Spleen (tissue), 11 donors: Measurements from ENCODE around the gene AEBP1. TPM values are rescaled to one million over a fixed set of nuclear protein-coding genes. Genes with fewer than 3 reads are reported as not detected.

Experiments
- DNase-seq: peaks from one replicate; pipeline ENCODE4 v3.0.0-alpha.2; 2020
- H3K27ac ChIP-seq, 8 donors: fragments of 200-600 bp; sonication (generic) in 7 of 8; 1 replicate in 4 of 8; 2 replicates in 4 of 8; pipeline versions ENCODE4 v1.5.0 to v1.8.0; 2016 to 2021; ENCODE audit warnings: inconsistent platforms in 4 of 8, mild to moderate bottlenecking in 4 of 8, moderate library complexity in 1 of 8
- H3K27me3 ChIP-seq, 7 donors: fragments of 200-600 bp; sonication (generic) in 6 of 7; replicated peaks in 1 of 7; 1 replicate in 4 of 7; 2 replicates in 3 of 7; pipeline versions ENCODE4 v1.5.0 to v1.8.0; 2016 to 2021; ENCODE audit warnings: inconsistent platforms in 3 of 7, mild to moderate bottlenecking in 1 of 7
- H3K36me3 ChIP-seq, 6 donors: fragments of 200-600 bp; sonication (generic) in 5 of 6; 1 replicate in 4 of 6; 2 replicates in 2 of 6; pipeline versions ENCODE4 v1.5.0 to v1.8.0; 2016 to 2021; ENCODE audit warnings: inconsistent platforms in 2 of 6
- H3K4me1 ChIP-seq, 6 donors: fragments of 200-600 bp; sonication (generic) in 5 of 6; 1 replicate in 3 of 6; 2 replicates in 3 of 6; pipeline versions ENCODE4 v1.5.0 to v1.8.0; 2016 to 2021; ENCODE audit warnings: inconsistent platforms in 3 of 6
- H3K4me3 ChIP-seq, 8 donors: fragments of 200-600 bp; sonication (generic) in 7 of 8; 1 replicate in 4 of 8; 2 replicates in 4 of 8; pipeline versions ENCODE4 v1.5.0 to v1.8.0; 2016 to 2021; ENCODE audit warnings: inconsistent platforms in 4 of 8, mild to moderate bottlenecking in 4 of 8, moderate library complexity in 2 of 8
- H3K9me3 ChIP-seq, 8 donors: fragments of 200-600 bp; sonication (generic) in 7 of 8; 1 replicate in 4 of 8; 2 replicates in 4 of 8; pipeline versions ENCODE4 v1.5.0 to v1.8.0; 2016 to 2021; ENCODE audit warnings: inconsistent platforms in 4 of 8
- CTCF ChIP-seq, 11 experiments: fragments of 200-600 bp in 7 of 11; fragments of 450-650 bp in 4 of 11; sonication (generic) in 4 of 11; IDR thresholded peaks in 8 of 11; conservative IDR thresholded peaks in 3 of 11; 1 replicate in 7 of 11; 2 replicates in 4 of 11; pipeline versions ENCODE4 v1.4.0 to v1.8.0; 2016 to 2021; ENCODE audit warnings: antibody characterized with exemption in 11 of 11, inconsistent platforms in 4 of 11, mild to moderate bottlenecking in 1 of 11
- POLR2A ChIP-seq, 3 donors: fragments of 450-650 bp; IDR thresholded peaks; one replicate each; pipeline ENCODE4 v1.5.1; 2017; ENCODE audit warnings: antibody characterized with exemption in 3 of 3, mild to moderate bottlenecking in 1 of 3
- POLR2AphosphoS5 ChIP-seq, 3 donors: sonication (generic); formaldehyde crosslinking; IDR thresholded peaks; one replicate each; pipeline ENCODE4 v1.5.1; 2017; ENCODE audit warnings: antibody characterized with exemption in 3 of 3
- WGBS, 5 donors: extraction: QIAGEN DNeasy Blood & Tissue Kit in 3 of 5; methylation state at CpG; one replicate each; pipeline versions ENCODE4 v1.1.5 to v1.1.7; 2013 to 2018; 5-methylcytosine and 5-hydroxymethylcytosine counted together
- intact Hi-C: fragments of 100-400 bp; cut with DNase I; formaldehyde crosslinking; loops from one replicate; pipeline ENCODE4 v1.15.0; 2023; ENCODE audit warnings: low total_unique reads
- polyA plus RNA-seq, 3 donors: library from polyadenylated mRNA; stranded (reverse); fragments of 200-250 nt; gene quantifications; one replicate each; pipeline ENCODE4 v1.2.1, GENCODE V29; 2013
- total RNA-seq, 7 donors: library from RNA; depleted of rRNA in 3 of 7; stranded (reverse); fragments of >200 nt in 3 of 7; fragmentation: NEBNext Ultra II Directional in 4 of 7; extraction: Animal tissue kit (Norgen Biotek cat#: 25700) in 4 of 7; gene quantifications; one replicate each; pipeline versions ENCODE4 v1.1.0 to v1.2.1, GENCODE V29; 2016 to 2021
- donor health status: healthy with polysubstance abuse.
- donor health status: DM: no; HTN: no; CAD: no; lungs with moderate emphysema.
- donor health status: DM: no; HTN: no; CAD: no.
- donor health status: Bipolar disorder and iron deficiency.
- donor health status: healthy.
- donor health status: DM: no; HTN: no; CAD: no.
- donor health status: DM: yes; HTN: yes; CAD: no.

The AEBP1 gene
- total and polyA plus RNA-seq, 10 donors, result 41.3 to 106 (median 76.0) TPM

DNA sequence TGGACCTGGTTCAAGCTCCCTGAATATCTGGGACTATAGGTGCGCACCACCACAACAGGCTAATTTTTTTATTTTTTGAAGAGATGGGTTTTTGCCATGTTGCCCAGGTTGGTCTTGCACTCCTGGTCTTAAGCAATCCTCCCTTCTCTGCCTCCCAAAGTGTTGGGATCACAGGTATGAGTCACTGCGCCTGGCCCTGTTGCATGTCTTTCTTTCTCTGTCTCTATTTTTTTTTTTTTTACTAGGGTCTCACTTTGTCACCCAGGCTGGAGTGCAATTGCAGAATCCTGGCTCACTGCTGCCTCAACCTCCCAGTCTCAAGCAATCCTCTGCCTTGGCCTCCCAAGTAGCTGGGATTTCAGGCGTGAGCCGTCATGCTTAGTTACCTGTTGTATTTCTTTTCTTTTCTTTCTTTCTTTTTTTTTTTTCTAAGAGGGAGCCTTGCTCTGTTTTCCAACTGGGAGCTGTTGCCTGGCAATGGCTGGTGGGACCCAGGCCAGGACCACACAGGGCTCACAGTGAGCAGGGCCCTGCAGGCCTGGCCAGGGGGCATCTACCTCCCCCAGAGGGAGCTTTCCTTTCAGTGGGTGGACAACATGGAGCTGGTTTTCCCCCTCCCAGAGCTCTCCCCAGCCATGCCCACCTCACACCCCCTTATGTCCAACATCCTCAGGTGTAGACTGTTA, 30.9 kb downstream of the AEBP1 start:
- DNase-seq, result no peak
- intact Hi-C loops, result no loop called here
- no peak overlapping the region for H3K4me3 ChIP-seq
- peaks cover 0 to 16% (median 0%) of the 10 kb centered on the region in 6 donors for H3K4me1 ChIP-seq
- H3K27ac ChIP-seq, result no peak overlapping the region
- H3K9me3 ChIP-seq, result no peaks in the 10 kb centered on the region
- TF ChIP-seq POLR2A (IDR thresholded peaks at IDR 0.05) (no peak), CTCF (IDR thresholded peaks at IDR 0.05 in 8 of 11, conservative IDR thresholded peaks at IDR 0.05 in 3 of 11) (no peak), POLR2AphosphoS5 (IDR thresholded peaks at IDR 0.05) (no peak)
- WGBS, 5 donors, result 97 to 99% (median 97%) methylated on average over 4 of the region's 4 CpGs
- no peaks in the 10 kb centered on the region for H3K36me3 ChIP-seq
- no peaks in the 10 kb centered on the region for H3K27me3 ChIP-seq

GRCh38 chr7:44136731-44137130, 32.6 kb downstream of the AEBP1 start:
- 87 to 96% (median 92%) methylated on average over 5 of the region's 5 CpGs for WGBS, 5 donors
- no peak for DNase-seq
- no peaks in the 10 kb centered on the region for H3K9me3 ChIP-seq
- H3K36me3 ChIP-seq, result no peaks in the 10 kb centered on the region
- H3K27ac ChIP-seq, result no peak overlapping the region
- intact Hi-C loops, result no loop called here
- no peak for TF ChIP-seq POLR2A (IDR thresholded peaks at IDR 0.05)
- TF ChIP-seq POLR2AphosphoS5 (IDR thresholded peaks at IDR 0.05), result no peak
- no peak for TF ChIP-seq CTCF (IDR thresholded peaks at IDR 0.05 in 8 of 11, conservative IDR thresholded peaks at IDR 0.05 in 3 of 11)
- no peak overlapping the region for H3K4me3 ChIP-seq
- H3K4me1 ChIP-seq, result peaks cover 0 to 8% (median 0%) of the 10 kb centered on the region in 6 donors
- H3K27me3 ChIP-seq, result no peaks in the 10 kb centered on the region

DNA sequence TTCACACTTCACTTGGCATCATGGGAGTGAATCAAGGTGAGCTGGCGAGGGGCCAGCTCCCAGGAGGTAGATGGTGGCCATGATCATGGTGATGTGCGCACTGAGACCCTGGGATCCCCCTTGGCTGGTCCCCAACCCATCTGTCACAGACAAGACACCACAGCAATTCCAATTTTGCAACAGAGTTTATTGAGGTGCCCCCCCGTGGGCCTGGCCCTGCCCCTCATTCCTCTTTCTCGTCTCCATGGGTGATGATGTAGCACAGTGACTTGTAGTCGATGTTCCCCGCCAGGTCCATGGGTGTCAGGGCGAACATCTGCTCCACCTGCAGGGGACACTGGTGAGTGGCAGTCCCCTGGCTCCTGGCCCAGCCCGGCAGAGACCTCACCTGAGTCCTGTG, 34.6 kb downstream of the AEBP1 start:
- 75 to 89% (median 81%) methylated on average over 5 to 8 of the region's 8 CpGs for WGBS, 5 donors
- Histone ChIP-seq H3K4me1 (no peaks in the 10 kb centered on the region), H3K9me3 (no peaks in the 10 kb centered on the region), H3K27ac (no peak overlapping the region), H3K4me3 (no peak overlapping the region), H3K36me3 (no peaks in the 10 kb centered on the region), H3K27me3 (no peaks in the 10 kb centered on the region)
- intact Hi-C loops, result no loop called here
- peak; percentile 51 for DNase-seq
- TF ChIP-seq POLR2A (IDR thresholded peaks at IDR 0.05) (no peak), POLR2AphosphoS5 (IDR thresholded peaks at IDR 0.05) (no peak), CTCF (IDR thresholded peaks at IDR 0.05 in 8 of 11, conservative IDR thresholded peaks at IDR 0.05 in 3 of 11) (no peak)

- peak; percentile 60 for DNase-seq
- 85 to 94% (median 92%) methylated on average over 10 to 14 of the region's 14 CpGs for WGBS, 5 donors
- no peak for TF ChIP-seq CTCF (IDR thresholded peaks at IDR 0.05 in 8 of 11, conservative IDR thresholded peaks at IDR 0.05 in 3 of 11)
- no peak for TF ChIP-seq POLR2AphosphoS5 (IDR thresholded peaks at IDR 0.05)
- TF ChIP-seq POLR2A (IDR thresholded peaks at IDR 0.05), result no peak
Measured at GRCh38 chr7:44139311-44140010, 35.3 kb downstream of the AEBP1 start.

More at GRCh38 chr7:44139311-44140010, 35.3 kb downstream of the AEBP1 start:
- Histone ChIP-seq H3K4me1 (no peaks in the 10 kb centered on the region), H3K36me3 (no peaks in the 10 kb centered on the region), H3K27ac (no peak overlapping the region), H3K27me3 (peaks cover 0 to 3% (median 0%) of the 10 kb centered on the region in 7 donors), H3K4me3 (no peak overlapping the region), H3K9me3 (no peaks in the 10 kb centered on the region)
- intact Hi-C loops, result no loop called here
